MV-4-11 (cell line): ENCODE measurements around the gene SPATA2.
"Not testable (repeated sequence)": the region's sequence is repeated elsewhere in the genome, so short reads cannot be mapped to it uniquely, and the experiment has no call there.

ENCODE experiments used
- DNase-seq: peaks from one replicate; lab custom pipeline; 2025; lab: John Stamatoyannopoulos, UW

Gene SPATA2

GRCh38 chr20:49915380-49916145, at the start of gene SPATA2:
SPATA2 (minus strand) TSS chr20:49915529; CDS start chr20:49908490, 7,039 bp downstream.
- DNase-seq = peak; percentile 93

GRCh38 chr20:49961413-49961812, 46.1 kb upstream of the SPATA2 start:
- no peak for DNase-seq

- DNase-seq = peak; percentile 96
These were observed 42.0 kb upstream of the SPATA2 start for GRCh38 chr20:49957089-49957938.

GRCh38 chr20:49956689-49957088, 41.4 kb upstream of the SPATA2 start:
- no peak for DNase-seq

- not testable (repeated sequence) for DNase-seq
These were observed 40.6 kb upstream of the SPATA2 start for GRCh38 chr20:49955830-49956396.

GRCh38 chr20:49955167-49955566, 39.8 kb upstream of the SPATA2 start:
- no peak for DNase-seq

- DNase-seq = no peak
These were observed 35.8 kb upstream of the SPATA2 start for GRCh38 chr20:49951151-49951550.

GRCh38 chr20:49948809-49949507, 33.6 kb upstream of the SPATA2 start:
- peak; percentile 74 for DNase-seq

GRCh38 chr20:49948178-49948577, 32.8 kb upstream of the SPATA2 start:
- no peak for DNase-seq

- no peak for DNase-seq
These were observed 30.6 kb upstream of the SPATA2 start for GRCh38 chr20:49945701-49946477.

GRCh38 chr20:49945306-49945700, 30.0 kb upstream of the SPATA2 start:
- no peak for DNase-seq

- DNase-seq = no peak
These were observed 27.6 kb upstream of the SPATA2 start for GRCh38 chr20:49942942-49943341.

GRCh38 chr20:49942303-49942702, 27.0 kb upstream of the SPATA2 start:
- DNase-seq = no peak

- no peak for DNase-seq
These were observed 26.1 kb upstream of the SPATA2 start for GRCh38 chr20:49941456-49941855.

GRCh38 chr20:49938173-49939163, 23.1 kb upstream of the SPATA2 start:
- DNase-seq = no peak

GRCh38 chr20:49937027-49937929, 21.9 kb upstream of the SPATA2 start:
- DNase-seq = peak; percentile 33

GRCh38 chr20:49936153-49937026, 21.1 kb upstream of the SPATA2 start, which contains the start of gene RNF114:
RNF114 (plus strand) TSS chr20:49936397; CDS start chr20:49936413, 16 bp downstream.
- DNase-seq = peak; percentile 82

GRCh38 chr20:49935746-49936152, 20.4 kb upstream of the SPATA2 start:
- DNase-seq = no peak
